KMS-11 (cell line): ENCODE measurements around the gene HDHD2.

Experiments
- H2AFZ ChIP-seq: fragments of 200-600 bp; sonication (generic); 2 replicates; pipeline ENCODE4 v1.6.1; 2016; ENCODE audit warnings: antibody characterized with exemption, mixed run types, low read depth
- H3K27ac ChIP-seq: fragments of 200-600 bp; sonication (generic); 2 replicates; pipeline ENCODE4 v1.6.1; 2016; ENCODE audit warnings: mild to moderate bottlenecking, mixed run types
- H3K27me3 ChIP-seq: fragments of 200-600 bp; sonication (generic); 2 replicates; pipeline ENCODE4 v1.6.1; 2017; ENCODE audit warnings: mild to moderate bottlenecking, low read depth, mixed run types, moderate library complexity; ENCODE audit not compliant: insufficient read depth
- H3K36me3 ChIP-seq: fragments of 200-600 bp; sonication (generic); 2 replicates; pipeline ENCODE4 v1.6.1; 2017; ENCODE audit warnings: mild to moderate bottlenecking, mixed run types; ENCODE audit not compliant: insufficient read depth
- H3K4me1 ChIP-seq: fragments of 200-600 bp; sonication (generic); 2 replicates; pipeline ENCODE4 v1.6.1; 2016; ENCODE audit warnings: mild to moderate bottlenecking, low read depth, mixed run types; ENCODE audit not compliant: poor library complexity, severe bottlenecking
- H3K4me2 ChIP-seq: fragments of 200-600 bp; sonication (generic); 2 replicates; pipeline ENCODE4 v1.7.0; 2016; ENCODE audit warnings: mild to moderate bottlenecking, mixed run types
- H3K4me3 ChIP-seq: fragments of 200-600 bp; sonication (generic); IDR thresholded peaks from 2 replicates; pipeline ENCODE4 v1.6.1; 2017; ENCODE audit warnings: low read depth, low read length, mixed read lengths; ENCODE audit not compliant: insufficient read depth
- H3K79me2 ChIP-seq: fragments of 200-600 bp; sonication (generic); 2 replicates; pipeline ENCODE4 v1.6.1; 2016; ENCODE audit warnings: low read depth, mixed run types; ENCODE audit not compliant: insufficient read depth
- H3K9ac ChIP-seq: fragments of 200-600 bp; sonication (generic); 2 replicates; pipeline ENCODE4 v1.6.1; 2016; ENCODE audit warnings: mild to moderate bottlenecking, mixed run types
- H4K20me1 ChIP-seq: fragments of 200-600 bp; sonication (generic); 2 replicates; pipeline ENCODE4 v1.6.1; 2016; ENCODE audit warnings: mild to moderate bottlenecking, mixed run types; ENCODE audit not compliant: insufficient read depth
- CTCF ChIP-seq: fragments of 200-600 bp; sonication (generic); conservative IDR thresholded peaks from 2 replicates; pipeline ENCODE4 v1.6.1; 2017; ENCODE audit warnings: low read depth, mild to moderate bottlenecking, antibody characterized with exemption, low read length, moderate library complexity, mixed read lengths

Gene HDHD2

GRCh38 chr18:47174545-47175116 is 24.3 kb upstream of the HDHD2 start:
- Histone ChIP-seq H2AFZ (no peak overlapping the region), H3K27ac (no peak overlapping the region), H3K4me3 (no peak overlapping the region), H3K4me2 (peak overlapping the region; percentile 93), H3K79me2 (peaks cover 52% of the 10 kb centered on the region), H3K4me1 (peaks cover 40% of the 10 kb centered on the region), H4K20me1 (no peaks in the 10 kb centered on the region), H3K27me3 (no peaks in the 10 kb centered on the region), H3K9ac (peak overlapping the region; percentile 77; the same call in 1 of the 2 replicates), H3K36me3 (no peaks in the 10 kb centered on the region)
- no peak for TF ChIP-seq CTCF

GRCh38 chr18:47172476-47172875 is 22.2 kb upstream of the HDHD2 start:
- Histone ChIP-seq H3K4me2 (no peak overlapping the region), H3K36me3 (no peaks in the 10 kb centered on the region), H2AFZ (no peak overlapping the region), H3K4me1 (peaks cover 58% of the 10 kb centered on the region), H3K79me2 (peaks cover 72% of the 10 kb centered on the region), H4K20me1 (peaks cover under 1% of the 10 kb centered on the region; the same call in 1 of the 2 replicates), H3K4me3 (no peak overlapping the region), H3K9ac (no peak overlapping the region), H3K27me3 (no peaks in the 10 kb centered on the region), H3K27ac (no peak overlapping the region)
- no peak for TF ChIP-seq CTCF

GRCh38 chr18:47168913-47169312 is 18.6 kb upstream of the HDHD2 start:
- Histone ChIP-seq H4K20me1 (peaks cover 6% of the 10 kb centered on the region), H3K27ac (no peak overlapping the region), H3K36me3 (no peaks in the 10 kb centered on the region), H3K79me2 (peaks cover 82% of the 10 kb centered on the region; the same call in 1 of the 2 replicates), H2AFZ (no peak overlapping the region), H3K4me1 (peaks cover 82% of the 10 kb centered on the region), H3K27me3 (no peaks in the 10 kb centered on the region), H3K4me3 (no peak overlapping the region), H3K4me2 (no peak overlapping the region; the same call in 1 of the 2 replicates), H3K9ac (no peak overlapping the region)
- TF ChIP-seq CTCF = no peak

- Histone ChIP-seq H4K20me1 (peaks cover 6% of the 10 kb centered on the region), H3K27me3 (no peaks in the 10 kb centered on the region), H3K9ac (no peak overlapping the region), H3K36me3 (no peaks in the 10 kb centered on the region), H2AFZ (no peak overlapping the region), H3K4me2 (no peak overlapping the region; the same call in 1 of the 2 replicates), H3K4me1 (peaks cover 82% of the 10 kb centered on the region), H3K79me2 (peaks cover 82% of the 10 kb centered on the region; the same call in 1 of the 2 replicates), H3K4me3 (no peak overlapping the region), H3K27ac (no peak overlapping the region)
- TF ChIP-seq CTCF = no peak
Measured at GRCh38 chr18:47168509-47168908, 18.2 kb upstream of the HDHD2 start.
